Renal pelvis (tissue), 4 donors: ENCODE measurements around the gene CCDC171. TPM values are rescaled to one million over a fixed set of nuclear protein-coding genes. Genes with fewer than 3 reads are reported as not detected.
"Not testable (repeated sequence)": the region's sequence is repeated elsewhere in the genome, so short reads cannot be mapped to it uniquely, and the experiment has no call there.

Source experiments
- DNase-seq: peaks from one replicate; pipeline ENCODE4 v3.0.0-alpha.2; 2013
- polyA plus RNA-seq, 3 donors: library from polyadenylated mRNA; unstranded; fragments of 120-200 nt; gene quantifications; one replicate each; pipeline ENCODE4 v1.2.1, GENCODE V29; 2013; ENCODE audit not compliant: insufficient read length in 3 of 3

CCDC171 gene
- polyA plus RNA-seq, 3 donors, result 3.5 to 6.6 (median 6.1) TPM

DNA sequence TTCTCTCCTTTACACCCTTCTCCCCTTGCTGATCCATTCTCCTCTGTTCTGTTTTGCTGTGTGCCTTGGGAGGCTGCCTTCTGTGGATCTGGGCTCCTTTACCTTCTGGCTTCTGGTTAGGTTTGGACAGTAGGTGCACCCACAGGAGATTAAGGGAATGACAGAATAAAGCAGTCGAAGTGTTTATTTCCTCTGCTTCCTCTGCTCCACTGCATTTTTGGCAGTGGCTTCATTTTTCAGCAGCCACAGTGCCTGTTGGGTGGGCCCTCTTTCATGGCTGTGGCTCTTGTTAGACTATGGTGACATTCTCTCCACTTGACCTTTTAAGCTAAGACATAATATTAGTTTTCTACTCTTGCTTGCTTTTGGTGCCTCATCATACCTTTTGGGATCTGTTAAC is 144.1 kb downstream of the CCDC171 start:
- no peak for DNase-seq

DNA sequence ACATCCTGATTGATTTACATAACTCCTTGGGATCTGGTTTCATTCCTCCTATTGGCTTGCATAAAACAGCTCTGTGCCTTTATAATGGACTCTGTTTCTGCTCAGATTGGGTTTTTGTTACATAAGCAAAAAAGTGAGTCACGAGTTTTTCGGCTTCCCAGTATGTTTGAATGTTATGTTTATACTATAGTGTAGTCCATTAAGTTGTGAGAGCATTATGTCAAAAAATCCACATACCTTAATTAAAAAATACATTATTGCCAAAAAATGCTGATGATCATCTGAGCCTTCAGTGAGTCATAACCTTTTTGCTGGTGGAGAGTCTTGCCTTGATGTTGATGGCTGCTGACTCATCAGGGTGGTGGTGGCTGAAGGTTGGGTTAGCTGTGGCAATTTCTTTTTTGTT is 144.6 kb downstream of the CCDC171 start:
- DNase-seq, result no peak

DNA sequence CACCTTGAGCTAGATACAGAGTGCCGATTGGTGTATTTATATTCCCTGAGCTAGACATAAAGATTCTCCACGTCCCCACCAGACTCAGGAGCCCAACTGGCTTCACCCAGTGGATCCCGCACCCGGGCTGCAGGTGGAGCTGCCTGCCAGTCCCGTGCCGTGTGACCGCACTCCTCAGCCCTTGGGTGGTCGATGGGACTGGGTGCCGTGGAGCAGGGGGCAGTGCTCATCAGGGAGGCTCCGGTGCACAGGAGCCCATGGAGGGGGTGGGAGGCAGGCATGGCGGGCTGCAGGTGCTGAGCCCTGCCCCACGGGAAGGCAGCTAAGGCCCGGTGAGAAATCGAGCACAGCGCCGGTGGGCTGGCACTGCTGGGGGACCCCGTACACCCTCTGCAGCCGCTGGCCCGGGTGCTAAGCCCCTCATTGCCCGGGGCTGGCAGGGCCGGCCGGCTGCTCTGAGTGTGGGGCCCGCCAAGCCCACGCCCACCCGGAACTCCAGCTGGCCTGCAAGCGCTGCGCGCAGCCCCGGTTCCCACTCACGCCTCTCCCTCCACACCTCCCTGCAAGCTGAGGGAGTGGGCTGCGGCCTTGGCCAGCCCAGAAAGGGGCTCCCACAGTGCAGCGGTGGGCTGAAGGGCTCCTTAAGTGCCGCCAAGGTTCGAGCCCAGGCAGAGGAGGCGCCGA is 147.2 kb downstream of the CCDC171 start:
- not testable (repeated sequence) for DNase-seq

DNA sequence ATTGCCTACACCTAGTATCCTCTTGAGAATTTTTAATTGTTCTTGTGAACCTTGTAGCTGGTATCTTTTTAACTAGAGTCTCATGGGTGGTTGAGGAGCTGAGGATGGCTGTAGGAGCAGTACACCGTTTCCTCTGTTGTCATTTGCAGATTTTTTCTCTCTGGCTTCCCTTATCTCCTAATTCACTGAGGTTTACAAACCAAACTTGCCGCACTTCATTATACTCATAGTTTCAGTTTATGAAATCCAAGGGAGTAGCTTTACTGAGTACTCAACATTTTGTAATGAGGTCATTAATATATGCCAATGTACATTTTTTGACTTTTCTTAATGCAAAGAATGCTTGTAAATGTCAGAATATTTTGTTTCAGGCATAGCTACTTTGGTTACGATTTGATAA is 154.2 kb downstream of the CCDC171 start:
- DNase-seq, result no peak

DNA sequence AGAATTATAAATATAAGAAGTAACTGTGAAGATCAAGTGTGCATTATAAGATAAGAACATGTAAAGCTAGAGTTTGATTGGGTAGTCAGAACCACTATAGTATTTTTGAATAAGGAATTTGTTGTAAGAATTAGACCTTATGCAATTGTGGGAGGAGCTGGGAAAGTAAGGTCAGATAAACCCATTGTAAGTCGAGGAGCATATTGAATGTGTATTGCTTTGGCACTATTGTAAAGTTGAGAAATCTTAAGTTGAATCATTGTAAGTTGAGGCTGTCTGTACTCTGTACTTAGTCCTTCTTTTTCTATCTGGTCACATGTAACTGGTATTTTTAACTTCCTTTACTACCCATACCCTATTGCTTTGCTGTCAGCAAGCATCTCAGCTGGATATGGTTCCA is 158.7 kb downstream of the CCDC171 start:
- no peak for DNase-seq

DNA sequence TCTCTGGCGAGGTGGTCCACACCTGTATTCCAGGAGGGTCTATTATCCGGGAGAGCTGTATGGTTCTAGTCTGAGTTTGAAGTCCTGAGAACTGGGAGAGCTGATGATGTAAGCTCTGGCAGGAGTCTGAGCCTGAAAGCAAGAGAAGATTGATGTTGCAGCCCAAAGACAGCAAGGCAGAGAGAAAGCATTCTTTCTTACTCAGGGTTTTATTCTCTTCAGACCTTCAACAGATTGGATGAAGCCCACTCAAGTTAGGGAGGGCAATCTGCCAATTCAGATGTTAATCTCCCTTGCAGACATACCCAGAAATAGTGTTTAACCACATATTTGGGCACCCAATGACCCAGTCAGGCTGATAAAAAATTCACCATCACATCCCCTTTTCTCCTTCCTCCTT is 159.1 kb downstream of the CCDC171 start:
- DNase-seq, result no peak

DNA sequence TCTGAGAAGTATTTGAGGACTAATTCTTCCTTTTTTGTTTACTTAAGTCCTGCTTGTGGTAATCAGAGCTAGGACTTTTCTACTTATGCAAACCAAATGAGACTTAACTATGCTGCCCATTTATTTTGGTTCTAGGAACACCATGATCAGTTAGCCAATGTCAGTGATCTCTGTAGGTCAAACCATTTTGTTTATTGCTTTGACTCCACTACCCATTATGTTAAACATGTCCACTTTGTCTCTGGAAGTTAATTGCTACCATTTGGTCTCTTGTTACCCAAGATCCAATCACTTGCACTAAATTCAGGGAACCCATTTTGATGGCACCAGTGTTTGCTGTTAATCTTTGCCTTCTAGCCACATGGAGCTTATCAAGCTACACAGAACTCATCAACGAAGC is 161.9 kb downstream of the CCDC171 start:
- DNase-seq, result no peak

DNA sequence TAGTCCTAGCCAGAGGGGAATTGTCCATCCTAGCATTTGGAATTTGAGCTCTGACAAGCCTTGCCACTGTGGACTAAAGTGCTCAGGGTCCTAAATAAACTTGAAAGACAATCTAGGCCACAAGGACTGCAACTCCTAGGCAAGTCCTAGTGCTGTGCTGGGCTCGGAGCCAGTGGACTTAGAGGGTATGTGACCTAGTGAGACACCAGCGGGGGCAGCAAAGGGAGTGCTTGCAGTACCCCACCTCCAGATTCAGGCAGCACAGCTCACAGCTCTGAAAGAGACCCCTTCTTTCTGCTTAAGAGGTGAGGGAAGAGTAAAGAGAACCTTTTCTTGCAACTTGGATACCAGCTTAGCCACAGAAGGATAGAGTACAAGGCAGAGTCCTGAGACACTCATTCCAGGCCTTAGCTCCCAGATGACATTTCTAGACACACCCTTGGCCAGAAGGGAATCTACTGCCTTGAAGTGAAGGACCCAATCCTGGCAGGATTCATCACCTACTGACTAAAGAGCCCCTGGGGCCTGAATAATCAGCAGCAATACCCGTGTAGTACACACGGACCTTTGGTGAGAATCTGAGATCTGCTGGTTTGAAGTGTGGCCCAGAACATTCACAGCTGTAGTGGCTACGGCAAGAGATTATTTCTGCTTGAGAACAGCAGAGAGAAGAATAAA is 164.6 kb downstream of the CCDC171 start:
- no peak for DNase-seq

DNA sequence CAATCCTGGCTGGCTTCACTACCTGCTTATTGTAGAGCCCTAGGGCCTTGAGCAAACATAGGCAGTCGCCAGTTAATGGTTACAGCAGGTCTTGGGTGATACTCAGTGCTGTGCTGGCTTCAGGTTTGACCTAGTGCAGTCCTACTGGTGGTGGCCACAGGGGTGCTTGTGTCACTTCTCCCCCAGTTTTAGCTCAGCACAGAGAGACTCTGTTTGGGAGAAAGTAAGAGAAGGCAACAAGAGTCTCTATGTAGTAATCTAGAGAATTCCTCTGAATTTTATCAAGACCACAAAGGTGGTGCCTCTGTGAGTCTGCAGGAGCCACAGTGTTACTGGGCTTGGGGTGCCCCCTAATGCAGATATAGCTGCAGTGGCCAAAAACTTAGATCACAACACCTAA is 165.6 kb downstream of the CCDC171 start:
- no peak for DNase-seq

DNA sequence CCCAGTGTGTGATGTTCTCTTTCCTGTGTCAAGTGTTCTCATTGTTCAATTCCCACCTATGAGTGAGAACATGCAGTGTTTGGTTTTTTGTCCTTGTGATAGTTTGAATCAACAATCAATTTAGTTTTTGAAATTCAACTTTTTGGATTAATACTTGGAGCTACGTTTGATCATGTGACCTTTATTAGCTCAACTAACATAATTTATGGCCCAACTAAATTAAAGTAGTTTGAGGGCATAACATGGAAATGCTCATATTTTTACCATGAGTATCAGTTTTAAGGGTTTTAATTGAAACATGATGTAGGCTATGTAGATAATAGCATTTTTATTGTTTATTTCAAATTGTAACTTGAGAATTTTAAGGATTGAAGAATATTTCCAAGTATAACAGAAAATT is 168.0 kb downstream of the CCDC171 start:
- DNase-seq, result no peak

DNA sequence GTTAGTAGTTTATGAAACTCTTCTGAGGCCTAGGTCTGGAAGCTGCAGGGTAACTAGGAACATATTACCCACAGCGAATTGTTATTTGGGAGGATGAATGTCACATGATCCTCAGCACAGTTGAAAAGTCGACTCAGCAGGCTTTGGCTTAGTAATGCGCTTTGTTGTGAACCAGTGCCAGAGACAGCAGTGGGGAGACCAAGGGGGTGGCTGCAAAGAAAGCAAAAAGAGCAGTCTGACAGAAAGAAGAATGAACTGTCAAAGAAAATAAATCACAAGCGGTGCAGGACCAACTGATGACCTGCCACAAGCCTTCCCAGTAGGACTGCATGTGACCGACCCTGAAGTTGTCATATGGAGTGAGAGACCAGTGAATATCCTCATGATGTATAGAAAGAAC is 170.0 kb downstream of the CCDC171 start:
- DNase-seq, result no peak

DNA sequence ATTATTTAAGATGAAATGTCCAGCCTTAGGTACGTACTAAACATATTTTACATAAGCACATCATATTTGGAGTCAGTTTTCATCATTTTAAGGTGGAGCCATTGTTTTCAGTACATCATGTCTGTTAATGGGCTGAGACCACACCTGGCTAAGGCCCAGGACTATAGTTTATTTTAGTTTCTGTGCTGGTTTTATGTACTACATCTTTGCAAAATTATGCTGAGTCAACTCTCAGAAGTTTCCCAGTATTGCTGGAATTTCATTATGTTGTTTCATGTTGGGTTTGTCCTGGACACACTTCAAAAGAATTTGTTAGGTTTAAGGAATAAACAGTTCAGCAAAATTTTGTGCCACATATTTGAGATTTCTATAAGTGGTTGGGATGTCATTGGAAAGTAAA is 171.2 kb downstream of the CCDC171 start:
- no peak for DNase-seq

DNA sequence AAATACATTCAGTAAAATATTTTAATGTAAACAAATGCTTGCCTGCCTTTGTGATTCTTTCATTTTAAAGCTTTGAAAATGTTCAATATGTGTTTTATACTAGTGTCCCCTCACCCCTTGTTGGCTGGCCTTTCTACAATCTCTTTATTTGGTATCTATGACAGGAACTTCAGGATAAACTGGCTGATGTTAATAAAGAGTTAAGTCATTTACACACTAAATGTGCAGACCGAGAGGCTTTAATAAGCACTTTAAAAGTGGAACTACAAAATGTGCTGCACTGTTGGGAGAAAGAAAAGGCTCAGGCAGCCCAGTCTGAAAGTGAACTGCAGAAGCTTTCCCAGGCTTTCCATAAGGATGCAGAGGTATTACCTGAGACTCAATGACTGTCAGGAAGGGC is 171.8 kb downstream of the CCDC171 start:
- DNase-seq, result no peak

DNA sequence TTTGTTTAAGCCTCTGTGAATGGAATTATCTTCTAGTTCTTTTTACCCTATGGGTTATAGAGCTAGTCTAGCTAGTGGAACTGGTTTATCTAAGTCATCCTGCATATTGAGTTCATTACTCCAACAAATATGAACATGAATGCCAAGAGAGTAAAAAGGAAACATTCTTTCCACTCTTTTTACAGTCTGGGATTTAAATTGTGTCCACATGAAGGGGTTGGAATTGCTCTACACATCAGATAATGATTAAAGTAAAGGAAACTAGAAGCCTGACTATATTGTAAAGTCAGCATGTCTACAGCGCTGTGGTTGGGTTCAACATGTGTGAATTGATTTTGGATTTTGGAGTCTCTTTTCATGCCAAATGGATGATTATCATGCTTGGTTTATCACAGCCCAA is 173.1 kb downstream of the CCDC171 start:
- DNase-seq, result no peak

DNA sequence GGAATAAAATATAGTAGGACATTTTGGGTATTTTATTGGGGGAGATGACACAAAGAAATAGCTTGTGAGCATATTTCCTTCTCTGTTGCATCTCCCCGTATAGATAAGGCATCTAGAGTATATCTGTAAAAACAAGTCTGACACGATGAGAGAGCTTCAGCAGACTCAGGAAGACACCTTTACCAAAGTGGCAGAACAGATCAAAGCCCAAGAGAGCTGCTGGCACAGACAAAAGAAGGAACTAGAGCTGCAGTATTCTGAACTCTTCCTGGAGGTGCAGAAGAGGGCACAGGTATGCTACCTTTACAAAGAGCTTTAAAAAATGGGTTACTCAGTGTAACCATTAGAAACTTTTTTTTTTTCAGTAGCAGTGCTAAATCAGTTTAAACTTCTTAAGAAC is 176.7 kb downstream of the CCDC171 start:
- no peak for DNase-seq

DNA sequence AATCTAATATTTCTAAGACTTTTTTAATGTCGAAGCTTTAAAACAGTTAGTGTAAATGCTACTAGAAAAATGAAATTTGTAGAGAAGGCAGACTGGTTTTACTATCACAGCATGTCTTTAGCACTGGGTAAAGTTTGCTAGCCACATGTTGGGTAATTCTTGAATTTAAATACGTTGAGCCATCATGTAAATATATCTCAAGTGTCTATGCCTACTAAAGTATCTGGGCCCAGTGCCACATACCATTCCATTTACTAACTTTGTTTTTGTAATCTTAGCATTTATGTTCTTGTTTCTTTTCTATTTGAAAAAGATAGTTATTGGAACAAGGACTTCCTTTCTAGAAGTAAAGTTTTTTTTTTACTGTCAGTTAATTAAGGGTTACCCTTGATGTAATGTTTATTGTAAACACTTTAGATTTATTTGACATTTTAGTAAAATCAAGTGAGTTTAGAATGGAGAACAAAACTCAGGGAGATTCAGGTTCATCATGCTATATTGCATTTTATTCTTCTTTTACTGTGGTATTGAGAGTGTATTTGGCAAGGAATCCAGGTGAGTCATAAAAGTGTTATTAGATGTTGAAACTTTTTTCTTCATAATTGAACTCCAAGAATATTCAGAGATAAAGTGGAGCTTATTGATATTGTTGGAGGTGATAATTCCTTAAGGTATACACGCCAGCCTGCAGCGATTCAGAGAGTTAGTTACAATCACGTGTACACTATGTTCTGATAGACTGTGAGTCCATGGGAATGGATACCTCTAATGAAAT is 182.4 kb downstream of the CCDC171 start:
- no peak for DNase-seq

DNA sequence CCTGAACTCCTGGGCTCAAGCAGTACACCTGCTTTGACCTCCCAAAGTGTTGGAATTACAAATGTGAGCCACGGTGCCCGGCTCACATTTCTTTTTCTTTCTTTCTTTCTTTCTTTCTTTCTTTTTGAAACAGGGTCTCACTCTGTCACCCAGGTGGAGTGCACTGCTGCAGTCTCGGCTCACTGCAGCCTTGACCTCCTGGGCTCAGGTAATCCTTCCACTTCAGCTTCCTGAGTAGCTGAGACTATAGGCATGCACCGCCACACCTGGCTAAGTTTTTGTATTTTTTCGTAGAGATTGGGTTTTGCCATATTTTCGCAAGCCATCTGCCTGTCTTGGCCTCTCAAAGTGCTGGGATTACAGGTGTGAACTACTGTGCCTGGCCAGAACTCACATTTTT is 183.7 kb downstream of the CCDC171 start:
- no peak for DNase-seq

DNA sequence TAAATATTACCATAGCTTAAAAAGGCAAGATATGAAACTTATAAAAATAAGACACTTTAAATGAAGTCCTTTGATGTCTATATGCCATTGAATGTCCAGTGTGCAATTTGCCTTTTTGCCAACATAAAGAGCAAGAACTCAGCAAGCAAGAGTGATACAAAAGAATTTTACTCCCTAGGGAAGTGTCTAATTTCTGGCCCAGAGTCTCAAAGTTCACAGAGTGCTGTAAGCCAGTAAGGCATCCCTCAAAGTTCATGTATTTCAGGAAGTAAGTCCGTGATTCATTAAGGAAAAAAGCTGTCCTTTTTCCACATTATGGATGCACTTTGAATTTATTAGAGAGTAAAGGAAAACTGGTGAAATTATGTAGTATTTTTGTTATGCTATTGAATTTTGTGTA is 185.2 kb downstream of the CCDC171 start:
- peak; percentile 40 for DNase-seq

DNA sequence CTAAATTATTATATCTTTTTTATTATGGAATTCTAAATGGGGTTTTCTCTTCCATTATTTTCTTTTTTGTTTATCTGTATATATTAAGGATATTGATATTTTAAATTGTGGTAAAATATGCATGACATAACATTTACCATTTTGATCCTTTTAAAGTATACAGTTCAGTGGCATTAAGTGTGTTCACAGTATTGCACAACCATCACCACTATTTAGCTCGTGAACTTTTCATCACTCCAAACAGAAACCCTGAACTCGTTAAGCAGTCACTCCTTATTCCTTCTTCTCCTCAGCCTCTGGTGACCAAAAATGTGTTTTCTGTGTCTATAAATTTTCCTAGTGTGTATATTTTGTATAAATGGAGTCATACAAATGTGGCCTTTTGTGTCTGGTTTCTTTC is 188.2 kb downstream of the CCDC171 start:
- DNase-seq, result no peak

DNA sequence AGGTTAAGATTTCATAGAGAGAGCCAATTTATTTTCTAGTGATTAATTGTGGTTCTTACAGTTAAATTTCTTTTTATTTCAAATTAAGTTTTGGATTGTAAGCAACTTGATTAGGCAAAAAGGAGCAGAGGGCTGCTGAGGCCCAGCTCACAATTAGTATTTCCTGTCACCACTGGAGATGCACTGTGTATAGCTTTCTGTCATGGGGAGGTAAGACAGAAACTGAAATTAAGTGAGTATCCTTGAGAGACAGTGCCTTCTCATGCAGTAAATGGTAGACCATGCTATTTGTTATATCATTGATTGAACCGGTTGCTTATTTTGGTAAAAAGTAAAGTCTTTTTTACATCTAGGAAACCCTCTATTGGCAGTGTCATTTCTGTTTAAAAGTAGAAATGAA is 190.7 kb downstream of the CCDC171 start:
- no peak for DNase-seq

DNA sequence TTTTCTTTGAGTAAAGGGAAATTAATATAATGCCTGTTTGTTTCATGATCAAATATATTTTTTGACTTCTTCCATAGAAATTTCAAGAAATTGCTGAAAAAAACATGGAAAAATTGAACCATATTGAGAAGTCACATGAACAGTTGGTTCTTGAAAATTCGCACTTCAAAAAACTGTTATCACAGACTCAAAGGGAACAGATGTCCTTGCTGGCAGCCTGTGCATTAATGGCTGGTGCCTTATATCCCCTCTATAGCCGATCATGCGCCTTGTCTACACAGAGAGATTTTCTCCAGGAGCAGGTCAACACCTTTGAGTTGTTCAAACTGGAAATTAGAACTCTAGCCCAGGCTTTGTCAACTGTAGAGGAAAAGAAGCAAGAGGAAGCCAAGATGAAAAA is 191.4 kb downstream of the CCDC171 start:
- no peak for DNase-seq

DNA sequence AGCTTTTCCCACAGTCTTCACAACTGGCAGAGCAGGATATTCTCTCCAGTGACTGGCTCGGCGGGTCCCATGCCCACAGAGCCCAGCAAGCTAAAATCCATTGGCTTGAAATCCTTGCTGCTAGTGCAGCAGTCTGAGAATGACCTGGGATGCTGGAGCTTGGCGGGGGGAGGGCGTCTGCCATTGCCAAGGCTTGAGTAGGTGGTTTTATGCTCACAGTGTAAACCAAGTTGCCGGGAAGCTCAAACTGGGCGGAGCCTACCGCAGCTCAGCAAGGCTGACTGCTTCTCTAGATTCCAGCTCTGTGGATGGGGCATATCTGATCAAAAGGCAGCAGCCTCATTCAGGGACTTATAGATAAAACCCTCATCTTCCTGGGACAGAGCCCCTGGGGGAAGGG is 194.1 kb downstream of the CCDC171 start:
- no peak for DNase-seq

DNA sequence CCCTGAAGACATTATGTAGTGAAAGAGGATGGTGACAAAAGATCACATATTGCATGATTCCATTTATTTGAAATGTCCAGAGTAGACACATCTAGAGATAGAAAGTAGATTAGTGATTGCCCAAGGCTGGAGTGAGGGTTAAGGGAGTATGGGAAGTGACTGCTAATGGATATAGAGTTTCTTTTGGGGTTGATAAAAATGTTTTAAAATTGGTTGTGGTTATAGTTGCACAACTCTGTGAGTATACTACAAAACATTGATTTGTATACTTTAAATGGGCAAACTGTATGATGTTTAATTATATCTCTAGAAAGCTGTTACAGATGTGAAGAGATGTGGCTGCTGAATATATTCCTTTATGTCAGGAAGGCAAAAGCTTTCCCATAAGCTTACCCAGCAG is 202.8 kb downstream of the CCDC171 start:
- no peak for DNase-seq
